ENCODE measurements around the gene SBF1.

Gene SBF1

DNA sequence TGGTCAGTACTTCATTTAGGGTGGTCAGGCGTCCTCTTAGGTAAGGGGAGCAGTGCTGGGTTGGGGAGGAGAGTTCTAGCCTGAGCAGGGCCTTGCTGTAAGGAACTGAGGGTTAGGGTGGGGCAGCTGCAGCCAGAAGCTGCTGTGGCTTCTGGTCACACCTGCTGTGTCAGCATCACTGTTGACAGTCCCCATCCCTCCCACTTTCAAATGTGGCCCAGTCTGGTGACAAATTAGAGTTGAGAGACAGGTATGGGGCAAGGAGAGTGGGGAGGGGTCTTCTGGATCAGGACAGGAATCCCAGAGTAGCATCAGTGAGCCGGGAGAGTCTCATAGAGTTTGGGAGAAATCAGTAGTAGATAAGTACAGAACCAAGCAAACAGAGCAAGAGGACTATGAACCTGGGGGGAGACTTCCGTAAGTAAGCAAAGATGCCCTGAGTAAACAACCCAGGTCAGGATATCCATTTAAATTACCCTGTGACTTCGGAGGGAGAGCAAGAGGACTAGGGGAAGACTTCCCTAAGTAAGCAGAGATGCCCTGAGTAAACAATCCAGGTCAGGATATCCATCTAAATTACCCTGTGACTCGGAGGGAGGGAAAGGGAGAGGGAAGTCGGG lies 78.0 kb downstream of the SBF1 start:
- DNase-seq, result no peak
